ENCODE data around the gene RPS18. TPM values are rescaled to one million over a fixed set of nuclear protein-coding genes. Genes with fewer than 3 reads are reported as not detected.
A peak's percentile ranks its signal among the peaks of the same experiment; 100 is the strongest.

RPS18 gene
- total RNA-seq, 3 donors from 2014 or later (not counting 1 experiment from before 2014, with no cell fraction given): 1,182 to 1,707 (median 1,500) TPM

DNA sequence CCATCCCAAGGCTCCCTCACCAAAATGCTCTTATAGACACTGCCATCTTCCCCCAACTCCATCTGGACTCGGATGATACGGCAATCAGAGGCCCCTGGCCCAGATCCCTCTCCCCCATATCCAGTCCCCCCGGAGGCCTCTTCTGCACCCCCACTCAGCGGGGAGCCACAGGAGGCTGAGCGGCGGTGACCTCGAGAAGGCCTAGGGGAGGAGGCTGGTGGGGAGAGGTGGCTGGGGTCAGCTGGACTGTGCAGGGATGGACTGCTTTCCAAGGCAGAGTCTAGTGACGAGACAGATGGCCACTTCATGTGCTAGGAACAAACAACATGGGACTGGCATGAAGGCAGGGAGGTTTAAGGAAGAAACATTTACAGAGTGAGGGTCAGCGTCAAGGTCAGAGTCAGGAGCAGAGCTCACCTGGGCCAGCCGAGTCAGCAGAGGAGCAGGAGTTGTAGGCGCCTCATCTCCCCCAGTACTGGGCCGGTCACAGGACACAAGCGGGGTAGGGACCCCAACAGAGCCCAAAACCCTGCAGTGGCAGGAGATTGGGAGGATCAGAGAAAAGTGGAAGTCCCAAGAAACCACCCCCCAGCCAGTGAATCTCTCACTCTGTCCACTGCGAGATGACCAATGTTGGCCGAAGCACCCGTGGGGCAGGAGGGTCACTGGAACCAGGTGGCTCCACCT, 21.3 kb downstream of the RPS18 start:
- H3K4me1 ChIP-seq (ENCODE audit: control insufficient read depth, insufficient read depth, low read length): peaks cover 35% of the 10 kb centered on the region
- peaks cover 53% of the 10 kb centered on the region for H3K36me3 ChIP-seq (ENCODE audit: control insufficient read depth, insufficient read depth, low read length)
- no peaks in the 10 kb centered on the region for H3K27me3 ChIP-seq (ENCODE audit: control insufficient read depth, insufficient read depth, low read length)
- no peaks in the 10 kb centered on the region for H3K9me3 ChIP-seq (ENCODE audit: control insufficient read depth, insufficient read depth, low read length)
- Mint-ChIP-seq H3K9me3 (no peaks in the 10 kb centered on the region), H3K4me1 (peaks cover 47 to 59% of the 10 kb centered on the region in 2 donors), H3K27ac (no peak overlapping the region), H3K27me3 (ENCODE audit: low read depth in 2 of 2) (no peaks in the 10 kb centered on the region), H3K36me3 (no peaks in the 10 kb centered on the region), H3K4me3 (no peak overlapping the region)
- intact Hi-C loops (cut with micrococcal nuclease): no loop called here
- H3K27ac ChIP-seq (ENCODE audit: low read length): no peak overlapping the region
- H3K4me3 ChIP-seq (ENCODE audit: low read length): no peak overlapping the region
- DNase-seq (no peak), ATAC-seq (no peak)
- 98% methylated on average over 14 of the region's 16 CpGs for WGBS (ENCODE audit: insufficient coverage)
- TF ChIP-seq, protein P1, sequence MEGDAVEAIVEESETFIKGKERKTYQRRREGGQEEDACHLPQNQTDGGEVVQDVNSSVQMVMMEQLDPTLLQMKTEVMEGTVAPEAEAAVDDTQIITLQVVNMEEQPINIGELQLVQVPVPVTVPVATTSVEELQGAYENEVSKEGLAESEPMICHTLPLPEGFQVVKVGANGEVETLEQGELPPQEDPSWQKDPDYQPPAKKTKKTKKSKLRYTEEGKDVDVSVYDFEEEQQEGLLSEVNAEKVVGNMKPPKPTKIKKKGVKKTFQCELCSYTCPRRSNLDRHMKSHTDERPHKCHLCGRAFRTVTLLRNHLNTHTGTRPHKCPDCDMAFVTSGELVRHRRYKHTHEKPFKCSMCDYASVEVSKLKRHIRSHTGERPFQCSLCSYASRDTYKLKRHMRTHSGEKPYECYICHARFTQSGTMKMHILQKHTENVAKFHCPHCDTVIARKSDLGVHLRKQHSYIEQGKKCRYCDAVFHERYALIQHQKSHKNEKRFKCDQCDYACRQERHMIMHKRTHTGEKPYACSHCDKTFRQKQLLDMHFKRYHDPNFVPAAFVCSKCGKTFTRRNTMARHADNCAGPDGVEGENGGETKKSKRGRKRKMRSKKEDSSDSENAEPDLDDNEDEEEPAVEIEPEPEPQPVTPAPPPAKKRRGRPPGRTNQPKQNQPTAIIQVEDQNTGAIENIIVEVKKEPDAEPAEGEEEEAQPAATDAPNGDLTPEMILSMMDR (IDR thresholded peaks at IDR 0.05): no peak

DNA sequence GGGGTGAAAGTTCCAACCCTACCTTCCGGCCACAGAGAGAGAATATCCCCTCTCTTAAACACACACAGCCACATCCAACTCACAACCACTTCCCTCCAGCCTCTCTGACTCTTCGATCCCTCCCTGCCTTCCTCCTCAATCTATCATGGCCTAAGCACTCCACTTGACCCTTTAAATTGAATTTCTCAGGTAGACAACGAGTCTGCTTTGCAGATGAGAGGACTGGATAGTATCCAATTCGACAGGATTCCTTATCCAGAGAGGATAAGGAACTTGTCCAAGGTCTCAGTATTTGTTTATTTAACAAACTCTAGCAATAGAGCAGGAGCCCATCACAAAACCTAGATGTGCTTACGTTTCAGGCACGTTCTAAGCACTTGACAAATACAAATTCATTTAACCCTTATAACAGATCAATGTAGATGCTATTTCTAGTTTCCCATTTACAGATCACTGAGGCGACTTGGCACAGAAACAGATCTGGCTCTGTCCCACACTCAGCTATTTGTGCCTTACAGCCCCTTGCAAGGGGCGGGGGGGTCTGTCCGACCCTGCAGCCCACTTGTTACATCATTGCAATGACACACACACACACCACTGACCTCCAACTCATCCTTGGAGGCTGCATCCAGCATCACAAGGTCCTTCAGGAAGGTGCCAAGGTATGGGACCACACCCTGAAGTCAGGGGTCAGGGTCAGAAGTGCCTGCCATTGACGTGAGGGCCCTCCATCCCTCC, 22.4 kb downstream of the RPS18 start:
- no peak for ATAC-seq
- H3K4me3 Mint-ChIP-seq: no peak overlapping the region
- peaks cover 53% of the 10 kb centered on the region for H3K36me3 ChIP-seq (ENCODE audit: control insufficient read depth, insufficient read depth, low read length)
- WGBS (ENCODE audit: insufficient coverage): 94% methylated on average over 10 of the region's 10 CpGs
- no peaks in the 10 kb centered on the region for H3K27me3 ChIP-seq (ENCODE audit: control insufficient read depth, insufficient read depth, low read length)
- peaks cover 42 to 54% of the 10 kb centered on the region in 2 donors for H3K4me1 Mint-ChIP-seq
- TF ChIP-seq, protein P1 (IDR thresholded peaks at IDR 0.05): no peak
- H3K27ac Mint-ChIP-seq: no peak overlapping the region
- H3K27me3 Mint-ChIP-seq (ENCODE audit: low read depth in 2 of 2): no peaks in the 10 kb centered on the region
- no peaks in the 10 kb centered on the region for H3K9me3 ChIP-seq (ENCODE audit: control insufficient read depth, insufficient read depth, low read length)
- no peaks in the 10 kb centered on the region for H3K36me3 Mint-ChIP-seq
- DNase-seq: no peak
- no peak overlapping the region for H3K27ac ChIP-seq (ENCODE audit: low read length)
- H3K4me3 ChIP-seq (ENCODE audit: low read length): no peak overlapping the region
- peaks cover 30% of the 10 kb centered on the region for H3K4me1 ChIP-seq (ENCODE audit: control insufficient read depth, insufficient read depth, low read length)
- H3K9me3 Mint-ChIP-seq: no peaks in the 10 kb centered on the region
- intact Hi-C loops (cut with micrococcal nuclease): no loop called here

DNA sequence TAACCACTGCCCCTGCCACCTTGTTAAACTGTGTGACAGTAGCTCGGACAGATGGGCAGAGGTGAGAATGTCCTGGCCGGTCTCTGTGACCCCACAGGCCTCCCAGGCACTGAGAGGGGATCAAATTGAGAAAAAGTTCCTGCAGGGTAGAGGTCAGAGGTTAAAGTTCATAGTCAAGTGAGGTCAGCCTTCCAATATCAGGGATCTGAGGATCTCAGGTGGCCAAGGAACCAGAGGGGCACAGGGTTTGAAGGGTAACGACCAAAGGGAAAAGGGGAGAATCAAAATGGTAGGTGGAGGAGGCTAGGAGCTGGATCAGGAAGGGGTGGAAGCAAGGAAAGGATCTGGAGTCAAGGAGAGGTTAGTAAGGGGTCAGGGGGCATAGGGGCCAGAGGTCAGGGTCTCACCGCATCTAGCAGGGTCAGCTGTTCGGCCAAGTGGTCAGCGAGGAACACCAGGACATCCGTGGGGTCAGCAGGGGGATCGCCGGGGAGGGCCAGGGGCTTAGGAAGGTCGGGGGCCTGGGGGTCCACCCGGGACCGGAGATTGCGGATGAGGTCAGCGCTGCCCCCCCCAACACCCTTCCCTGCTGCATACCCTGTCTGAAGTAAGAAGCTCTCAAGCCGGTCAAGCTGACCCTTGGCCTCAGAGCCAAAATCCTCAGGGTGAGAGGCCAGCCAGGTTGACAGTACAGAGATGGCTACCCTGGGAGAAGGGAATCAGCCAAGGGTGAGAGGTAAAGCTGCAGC, 23.9 kb downstream of the RPS18 start:
- Histone ChIP-seq H3K36me3 (ENCODE audit: control insufficient read depth, insufficient read depth, low read length) (peaks cover 53% of the 10 kb centered on the region), H3K9me3 (ENCODE audit: control insufficient read depth, insufficient read depth, low read length) (no peaks in the 10 kb centered on the region), H3K4me1 (ENCODE audit: control insufficient read depth, insufficient read depth, low read length) (peaks cover 30% of the 10 kb centered on the region), H3K27ac (ENCODE audit: low read length) (no peak overlapping the region), H3K27me3 (ENCODE audit: control insufficient read depth, insufficient read depth, low read length) (no peaks in the 10 kb centered on the region), H3K4me3 (ENCODE audit: low read length) (no peak overlapping the region)
- Mint-ChIP-seq H3K9me3 (no peaks in the 10 kb centered on the region), H3K4me3 (peak overlapping the region; percentile 70), H3K27me3 (ENCODE audit: low read depth in 2 of 2) (no peaks in the 10 kb centered on the region), H3K36me3 (no peaks in the 10 kb centered on the region), H3K27ac (peak overlapping the region; percentile 99), H3K4me1 (peaks cover 37 to 51% of the 10 kb centered on the region in 2 donors)
- WGBS (ENCODE audit: insufficient coverage): 97% methylated on average over 15 of the region's 15 CpGs
- TF ChIP-seq, protein P1 (IDR thresholded peaks at IDR 0.05): no peak
- DNase-seq (no peak), ATAC-seq (no peak)
- intact Hi-C loops (cut with micrococcal nuclease): no loop called here

All from natural killer cell (primary cell).